HepG2 (cell line): ENCODE results near the gene NME1. TPM values are rescaled to one million over a fixed set of nuclear protein-coding genes. Genes with fewer than 3 reads are reported as not detected.
A peak's percentile ranks its signal among the peaks of the same experiment; 100 is the strongest.

Source experiments
- DR1 ChIP-seq: sonication (generic); formaldehyde crosslinking; IDR thresholded peaks from 2 replicates; pipeline ENCODE4 v1.8.0; 2021; ENCODE audit warnings: mild to moderate bottlenecking, missing genetic modification reagents, inconsistent platforms
- ESRRA ChIP-seq: sonication (generic); formaldehyde crosslinking; IDR thresholded peaks from 2 replicates; pipeline ENCODE4 v1.5.1; 2020; ENCODE audit warnings: mild to moderate bottlenecking, low read depth, missing genetic modification reagents
- GTF2F1 ChIP-seq: fragments of 150-350 bp; IDR thresholded peaks from 2 replicates; pipeline ENCODE4 v1.6.1; 2014; ENCODE audit warnings: low read length
- JARID2 ChIP-seq: sonication (generic); formaldehyde crosslinking; IDR thresholded peaks from 2 replicates; pipeline ENCODE4 v1.8.1; 2023; ENCODE audit warnings: missing genetic modification reagents, inconsistent platforms; ENCODE audit not compliant: insufficient replicate concordance
- KDM1A ChIP-seq: IDR thresholded peaks from 2 replicates; pipeline ENCODE4 v1.6.1; 2016; ENCODE audit warnings: missing compliant biosample characterization
- KDM3A ChIP-seq: IDR thresholded peaks from 2 replicates; pipeline ENCODE4 v1.6.1; 2018; ENCODE audit warnings: low read depth, missing compliant biosample characterization
- MBD4 ChIP-seq: IDR thresholded peaks from 2 replicates; pipeline ENCODE4 v1.6.1; 2012; ENCODE audit warnings: low read length, inconsistent platforms, borderline replicate concordance
- NR0B2 ChIP-seq: sonication (generic); formaldehyde crosslinking; IDR thresholded peaks from 2 replicates; pipeline ENCODE4 v1.4.0; 2020; ENCODE audit warnings: mild to moderate bottlenecking, missing genetic modification reagents
- PATZ1 ChIP-seq: sonication (generic); formaldehyde crosslinking; IDR thresholded peaks from 2 replicates; pipeline ENCODE4 v1.4.0; 2020; ENCODE audit warnings: missing genetic modification reagents
- RAD51 ChIP-seq: fragments of 450-650 bp; IDR thresholded peaks from 2 replicates; pipeline ENCODE4 v1.6.1; 2016; ENCODE audit warnings: borderline replicate concordance
- RFX3 ChIP-seq: IDR thresholded peaks from 2 replicates; pipeline ENCODE4 v1.6.1; 2016; ENCODE audit warnings: missing biosample characterization, missing genetic modification reagents
- SCMH1 ChIP-seq: sonication (generic); formaldehyde crosslinking; IDR thresholded peaks from 2 replicates; pipeline ENCODE4 v1.9.0; 2021; ENCODE audit warnings: missing genetic modification reagents, mild to moderate bottlenecking, borderline replicate concordance
- SMAD1 ChIP-seq: sonication (generic); formaldehyde crosslinking; IDR thresholded peaks from 2 replicates; pipeline ENCODE4 v1.4.0; 2020; ENCODE audit warnings: missing genetic modification reagents, low read depth, mild to moderate bottlenecking, borderline replicate concordance
- SNAPC2 ChIP-seq: sonication (generic); formaldehyde crosslinking; IDR thresholded peaks from 2 replicates; pipeline ENCODE4 v1.8.1; 2022; ENCODE audit warnings: mild to moderate bottlenecking, missing genetic modification reagents
- ZBTB38 ChIP-seq: sonication (generic); formaldehyde crosslinking; IDR thresholded peaks from 2 replicates; pipeline ENCODE4 v1.5.1; 2020; ENCODE audit warnings: mild to moderate bottlenecking, missing genetic modification reagents
- ZNF296 ChIP-seq: sonication (generic); formaldehyde crosslinking; conservative IDR thresholded peaks from 2 replicates; pipeline ENCODE4 v1.5.0; 2020; ENCODE audit warnings: mild to moderate bottlenecking, missing genetic modification reagents
- ZNF383 ChIP-seq: sonication (generic); formaldehyde crosslinking; IDR thresholded peaks from 2 replicates; pipeline ENCODE4 v1.4.0; 2020; ENCODE audit warnings: missing genetic modification reagents, mild to moderate bottlenecking, borderline replicate concordance
- ZNF496 ChIP-seq: sonication (generic); formaldehyde crosslinking; IDR thresholded peaks from 2 replicates; pipeline ENCODE4 v1.8.1; 2023; ENCODE audit warnings: mild to moderate bottlenecking, moderate library complexity, missing genetic modification reagents; ENCODE audit not compliant: insufficient replicate concordance
- ZNF816 ChIP-seq: sonication (generic); formaldehyde crosslinking; IDR thresholded peaks from 2 replicates; pipeline ENCODE4 v1.8.0; 2022; ENCODE audit warnings: missing genetic modification reagents, mild to moderate bottlenecking, borderline replicate concordance
- ZSCAN12 ChIP-seq: sonication (generic); formaldehyde crosslinking; IDR thresholded peaks from 2 replicates; pipeline ENCODE4 v1.9.0; 2021; ENCODE audit warnings: mild to moderate bottlenecking, missing genetic modification reagents
- polyA plus RNA-seq, 8 experiments: library from polyadenylated mRNA; depleted of rRNA in 3 of 8; stranded (reverse) in 7 of 8; unstranded in 1 of 8; fragments of >200 nt; fragmentation: Illumina TruSeq in 4 of 8; extraction: Trizol in 4 of 8; gene quantifications; 2 replicates each; pipeline versions ENCODE4 v1.2.1 to v1.2.3, GENCODE V29; 2011 to 2016; ENCODE audit warnings: low read depth in 4 of 8, missing spikeins in 1 of 8, mixed read lengths in 1 of 8; ENCODE audit not compliant: insufficient read depth in 1 of 8
- total RNA-seq, 5 experiments: library from RNA; depleted of rRNA; stranded (reverse); fragments of >200 nt; fragmentation: Illumina TruSeq; extraction: Trizol; gene quantifications; 2 replicates each; pipeline ENCODE4 v1.2.3, GENCODE V29; 2016; ENCODE audit warnings: low read depth in 1 of 5
- TF ChIP-seq, protein P1 (sequence below): IDR thresholded peaks from 2 replicates; pipeline ENCODE4 v1.6.1; 2016; ENCODE audit warnings: low read depth, control low read depth
- TF ChIP-seq, protein P2 (sequence below): sonication (generic); formaldehyde crosslinking; IDR thresholded peaks from 2 replicates; pipeline ENCODE4 v1.8.0; 2023; ENCODE audit warnings: mild to moderate bottlenecking, missing genetic modification reagents
- TF ChIP-seq, protein P3 (sequence below): sonication (generic); formaldehyde crosslinking; IDR thresholded peaks from 2 replicates; pipeline ENCODE4 v1.8.0; 2022; ENCODE audit warnings: mild to moderate bottlenecking, missing genetic modification reagents, moderate library complexity

NME1 gene
- total and polyA plus RNA-seq, 2 of the 13 experiments (the other 11 are each of a cell fraction or from before 2014, with no cell fraction given): 295 to 516 TPM

DNA sequence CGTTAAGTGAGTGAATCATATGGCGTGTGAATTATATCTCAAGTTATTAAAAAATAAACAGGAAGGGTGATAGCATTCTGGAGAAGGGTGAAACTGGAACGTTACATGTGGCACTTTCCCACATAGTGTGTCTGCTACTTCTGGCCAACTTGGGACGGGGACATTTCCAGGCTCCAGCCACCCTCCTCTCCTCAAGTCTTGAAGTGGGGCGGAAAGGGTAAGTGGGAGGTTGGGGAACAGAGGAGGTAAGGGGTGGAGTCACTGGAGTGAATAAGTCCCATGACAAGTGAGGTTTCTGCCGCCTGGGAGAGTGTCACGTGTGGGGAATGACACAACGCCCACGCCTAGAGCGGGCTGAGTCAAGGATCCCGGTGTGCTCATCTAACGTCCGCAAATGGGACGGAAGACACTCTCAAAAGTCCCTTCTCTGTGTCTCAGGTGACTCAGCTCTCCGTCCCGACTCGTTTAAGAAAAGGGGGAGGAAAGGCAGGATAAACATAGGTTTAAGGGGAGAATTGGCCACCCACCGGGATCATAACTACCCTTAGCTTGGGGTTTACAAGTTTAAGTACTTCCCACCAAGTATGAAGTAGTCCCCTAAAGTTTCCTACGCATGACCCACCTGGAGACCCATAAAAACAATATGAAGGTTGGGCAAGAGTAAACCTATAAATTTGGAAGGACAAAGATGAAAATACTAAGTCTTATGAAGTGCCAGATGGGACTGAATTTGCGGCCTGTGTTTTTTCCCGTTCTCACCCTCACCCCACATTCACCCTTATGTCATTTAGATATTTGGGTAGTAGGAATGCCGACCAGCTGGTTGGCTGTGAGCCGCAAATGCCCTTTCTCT is 31.5 kb upstream of the NME1 start (continued):
- TF ChIP-seq, protein P1, sequence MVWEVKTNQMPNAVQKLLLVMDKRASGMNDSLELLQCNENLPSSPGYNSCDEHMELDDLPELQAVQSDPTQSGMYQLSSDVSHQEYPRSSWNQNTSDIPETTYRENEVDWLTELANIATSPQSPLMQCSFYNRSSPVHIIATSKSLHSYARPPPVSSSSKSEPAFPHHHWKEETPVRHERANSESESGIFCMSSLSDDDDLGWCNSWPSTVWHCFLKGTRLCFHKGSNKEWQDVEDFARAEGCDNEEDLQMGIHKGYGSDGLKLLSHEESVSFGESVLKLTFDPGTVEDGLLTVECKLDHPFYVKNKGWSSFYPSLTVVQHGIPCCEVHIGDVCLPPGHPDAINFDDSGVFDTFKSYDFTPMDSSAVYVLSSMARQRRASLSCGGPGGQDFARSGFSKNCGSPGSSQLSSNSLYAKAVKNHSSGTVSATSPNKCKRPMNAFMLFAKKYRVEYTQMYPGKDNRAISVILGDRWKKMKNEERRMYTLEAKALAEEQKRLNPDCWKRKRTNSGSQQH (CRISPR knock-in tag): no peak
- TF ChIP-seq NR0B2 (CRISPR knock-in tag): no peak
- TF ChIP-seq RFX3 (CRISPR knock-in tag): no peak
- TF ChIP-seq SCMH1 (CRISPR knock-in tag): no peak
- no peak for TF ChIP-seq ESRRA (CRISPR knock-in tag)
- peak; percentile 63; the same call in 1 of the 2 replicates for TF ChIP-seq MBD4
- no peak for TF ChIP-seq KDM1A (CRISPR knock-in tag)
- no peak for TF ChIP-seq SMAD1 (CRISPR knock-in tag)
- peak; percentile 32; the same call in 1 of the 2 replicates for TF ChIP-seq ZBTB38
- peak; percentile 22; the same call in 1 of the 2 replicates for TF ChIP-seq PATZ1 (CRISPR knock-in tag)
- TF ChIP-seq RAD51: peak; percentile 78
- TF ChIP-seq ZNF296 (CRISPR knock-in tag): no peak
- no peak for TF ChIP-seq JARID2 (CRISPR knock-in tag)
- no peak for TF ChIP-seq GTF2F1
- no peak for TF ChIP-seq DR1 (CRISPR knock-in tag)
- TF ChIP-seq ZNF496: no peak
- TF ChIP-seq SNAPC2 (CRISPR knock-in tag): no peak
- TF ChIP-seq, protein P2, sequence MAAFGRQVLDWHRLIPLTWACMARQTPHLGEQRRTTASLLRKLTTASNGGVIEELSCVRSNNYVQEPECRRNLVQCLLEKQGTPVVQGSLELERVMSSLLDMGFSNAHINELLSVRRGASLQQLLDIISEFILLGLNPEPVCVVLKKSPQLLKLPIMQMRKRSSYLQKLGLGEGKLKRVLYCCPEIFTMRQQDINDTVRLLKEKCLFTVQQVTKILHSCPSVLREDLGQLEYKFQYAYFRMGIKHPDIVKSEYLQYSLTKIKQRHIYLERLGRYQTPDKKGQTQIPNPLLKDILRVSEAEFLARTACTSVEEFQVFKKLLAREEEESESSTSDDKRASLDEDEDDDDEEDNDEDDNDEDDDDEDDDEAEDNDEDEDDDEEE: peak; percentile 89; the same call in 1 of the 2 replicates
- no peak; the same call in 1 of the 2 replicates for TF ChIP-seq KDM3A (CRISPR knock-in tag)
- TF ChIP-seq ZNF816 (CRISPR knock-in tag): no peak
- TF ChIP-seq ZNF383 (CRISPR knock-in tag): no peak
- TF ChIP-seq, protein P3, sequence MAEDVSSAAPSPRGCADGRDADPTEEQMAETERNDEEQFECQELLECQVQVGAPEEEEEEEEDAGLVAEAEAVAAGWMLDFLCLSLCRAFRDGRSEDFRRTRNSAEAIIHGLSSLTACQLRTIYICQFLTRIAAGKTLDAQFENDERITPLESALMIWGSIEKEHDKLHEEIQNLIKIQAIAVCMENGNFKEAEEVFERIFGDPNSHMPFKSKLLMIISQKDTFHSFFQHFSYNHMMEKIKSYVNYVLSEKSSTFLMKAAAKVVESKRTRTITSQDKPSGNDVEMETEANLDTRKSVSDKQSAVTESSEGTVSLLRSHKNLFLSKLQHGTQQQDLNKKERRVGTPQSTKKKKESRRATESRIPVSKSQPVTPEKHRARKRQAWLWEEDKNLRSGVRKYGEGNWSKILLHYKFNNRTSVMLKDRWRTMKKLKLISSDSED: no peak
- TF ChIP-seq ZSCAN12 (CRISPR knock-in tag): no peak
